ENCODE data around the gene MORC3. TPM values are rescaled to one million over a fixed set of nuclear protein-coding genes. Genes with fewer than 3 reads are reported as not detected.
"Not testable (repeated sequence)": the region's sequence is repeated elsewhere in the genome, so short reads cannot be mapped to it uniquely, and the experiment has no call there.

Gene MORC3
- total RNA-seq, 2 donors from 2014 or later: 32.6 to 41.8 TPM

DNA sequence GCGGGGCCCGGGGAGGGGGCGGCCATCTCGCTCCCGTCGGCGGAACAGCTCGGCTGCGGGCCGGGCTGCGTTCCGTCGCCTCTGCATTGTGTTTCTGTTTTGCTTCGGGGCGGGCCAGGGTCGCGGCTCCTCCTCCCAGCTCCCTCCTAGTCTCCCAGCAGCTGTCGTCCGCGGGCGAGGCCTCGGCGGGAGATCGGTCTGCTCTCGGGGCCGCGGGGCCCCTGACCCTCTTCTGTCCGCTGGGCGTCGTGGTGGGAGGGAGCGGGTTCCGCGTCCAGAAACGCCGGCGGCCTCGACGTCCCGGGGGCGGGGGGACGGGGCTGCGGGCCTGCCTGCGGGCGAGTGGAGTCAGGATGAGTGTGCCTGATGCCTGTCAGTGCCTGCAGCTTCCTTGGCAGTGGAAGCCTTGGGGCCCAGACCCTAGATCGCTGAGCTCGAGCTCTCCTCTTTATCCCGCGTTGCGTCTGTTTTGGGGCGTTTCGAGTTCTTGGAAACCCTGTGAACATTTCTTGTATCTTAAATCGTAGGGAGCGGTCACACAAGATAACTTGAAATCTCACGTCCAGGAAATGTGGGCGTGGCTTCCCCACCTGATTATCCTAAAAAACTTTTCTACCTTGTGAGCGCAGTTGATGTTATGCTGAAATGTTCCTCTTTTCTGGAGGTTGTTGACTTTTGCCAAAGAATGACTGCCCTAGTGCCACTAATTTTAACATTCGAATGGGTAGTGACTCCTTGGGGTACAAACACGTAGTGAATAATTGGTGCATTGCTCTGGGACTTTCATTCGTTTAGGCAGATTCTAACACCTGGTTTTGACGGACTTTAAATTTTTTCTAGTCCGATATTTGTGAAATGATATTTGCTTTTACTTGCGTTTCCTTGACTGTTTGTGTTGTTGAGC, 676 bp downstream of the MORC3 start:
- DNase-seq (ENCODE audit: low spot score in 2 of 2): peak; percentile 73 to 76
- peak; percentile 57 to 72 for ATAC-seq
- H3K9me3 Mint-ChIP-seq: peaks cover 0 to 8% of the 10 kb centered on the region in 2 donors
- peak overlapping the region; percentile 83 to 93 for H3K27ac Mint-ChIP-seq
- H3K36me3 Mint-ChIP-seq: peaks cover 21 to 53% of the 10 kb centered on the region in 2 donors

DNA sequence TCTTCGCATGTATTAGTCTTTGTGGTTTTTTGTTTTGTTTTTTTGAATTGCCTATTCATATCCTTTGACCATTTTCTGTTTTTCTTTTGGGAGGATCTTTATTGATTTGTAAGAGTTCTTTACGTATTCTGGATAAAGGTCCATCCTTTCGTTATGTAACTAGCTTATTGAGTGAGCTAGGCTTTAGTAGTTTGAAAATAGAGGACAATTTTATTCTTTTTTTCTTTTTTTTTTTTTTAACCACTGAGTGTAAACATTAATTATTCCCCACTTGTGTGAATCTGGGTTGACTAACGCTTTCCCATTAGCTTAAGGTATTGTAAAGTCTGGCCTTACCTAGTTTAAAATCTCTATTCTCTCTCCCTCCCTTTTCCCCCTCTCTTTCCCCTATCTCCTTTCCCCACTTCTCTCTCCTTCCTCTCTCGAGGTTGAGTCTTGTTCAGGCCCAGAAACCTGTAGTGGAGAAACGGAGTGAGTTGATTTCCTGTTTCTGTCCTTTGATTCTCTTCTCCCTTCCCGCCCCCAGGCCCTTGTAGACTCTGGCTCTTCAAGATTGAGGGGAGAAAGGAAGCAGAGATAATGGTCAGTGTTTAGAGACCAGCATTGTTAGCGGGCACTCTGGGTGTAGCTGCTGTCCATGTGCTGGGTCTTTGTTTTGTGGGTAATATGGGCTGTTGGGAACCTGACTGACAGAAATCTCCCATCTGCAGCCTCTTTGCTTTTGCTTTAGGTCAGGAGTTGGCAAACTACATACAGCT, 1.5 kb downstream of the MORC3 start:
- DNase-seq (ENCODE audit: low spot score in 2 of 2): peak in 1 of 2 donors; percentile 25
- Mint-ChIP-seq H3K36me3 (peaks cover 17 to 49% of the 10 kb centered on the region in 2 donors), H3K9me3 (peaks cover 0 to 5% of the 10 kb centered on the region in 2 donors), H3K27ac (peak overlapping the region; percentile 83 to 93)
- ATAC-seq: no peak

DNA sequence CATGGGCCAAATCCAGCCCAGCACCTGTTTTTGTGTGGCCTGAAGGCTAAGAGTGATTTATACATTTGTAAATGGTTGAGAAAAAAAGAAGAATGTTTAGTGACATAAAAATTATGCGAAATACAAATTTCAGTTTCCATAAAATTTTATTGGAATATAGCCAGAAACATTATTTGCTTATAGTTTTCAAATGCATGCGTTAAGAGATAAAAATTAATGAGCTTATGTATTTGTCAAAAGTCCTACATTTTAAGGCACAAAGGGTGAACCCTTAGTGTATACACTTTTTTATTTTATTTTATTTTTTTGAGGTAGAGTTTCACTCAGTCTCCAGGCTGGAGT, 2.1 kb downstream of the MORC3 start:
- Mint-ChIP-seq H3K36me3 (peaks cover 17 to 49% of the 10 kb centered on the region in 2 donors), H3K27ac (peak overlapping the region; percentile 83 to 93), H3K9me3 (peaks cover 0 to 5% of the 10 kb centered on the region in 2 donors)
- ATAC-seq (no peak), DNase-seq (ENCODE audit: low spot score in 2 of 2) (no peak)

DNA sequence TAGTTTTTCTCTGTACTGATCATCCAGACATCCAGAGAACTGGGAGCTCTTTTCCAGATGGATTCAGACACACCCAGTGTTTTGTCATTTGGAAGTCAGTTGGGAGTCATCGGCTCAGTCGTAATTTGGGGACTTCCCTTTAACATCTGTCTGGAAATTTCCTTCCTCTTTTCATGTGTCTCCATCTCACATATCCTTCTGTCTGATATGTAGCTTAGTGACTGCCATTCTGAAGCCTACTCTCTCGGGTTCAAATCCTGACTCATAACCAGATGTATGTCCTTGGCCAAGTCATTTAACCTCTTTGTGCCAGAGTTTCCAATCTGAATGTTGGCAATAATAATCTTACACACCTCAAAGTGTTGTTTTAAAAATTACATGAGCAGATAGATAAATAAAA, 3.0 kb downstream of the MORC3 start:
- Mint-ChIP-seq H3K9me3 (no peaks in the 10 kb centered on the region), H3K27ac (peak overlapping the region; percentile 63 to 85), H3K36me3 (peaks cover 17 to 44% of the 10 kb centered on the region in 2 donors)
- ATAC-seq (peak in 1 of 2 donors; percentile 2), DNase-seq (ENCODE audit: low spot score in 2 of 2) (no peak)

DNA sequence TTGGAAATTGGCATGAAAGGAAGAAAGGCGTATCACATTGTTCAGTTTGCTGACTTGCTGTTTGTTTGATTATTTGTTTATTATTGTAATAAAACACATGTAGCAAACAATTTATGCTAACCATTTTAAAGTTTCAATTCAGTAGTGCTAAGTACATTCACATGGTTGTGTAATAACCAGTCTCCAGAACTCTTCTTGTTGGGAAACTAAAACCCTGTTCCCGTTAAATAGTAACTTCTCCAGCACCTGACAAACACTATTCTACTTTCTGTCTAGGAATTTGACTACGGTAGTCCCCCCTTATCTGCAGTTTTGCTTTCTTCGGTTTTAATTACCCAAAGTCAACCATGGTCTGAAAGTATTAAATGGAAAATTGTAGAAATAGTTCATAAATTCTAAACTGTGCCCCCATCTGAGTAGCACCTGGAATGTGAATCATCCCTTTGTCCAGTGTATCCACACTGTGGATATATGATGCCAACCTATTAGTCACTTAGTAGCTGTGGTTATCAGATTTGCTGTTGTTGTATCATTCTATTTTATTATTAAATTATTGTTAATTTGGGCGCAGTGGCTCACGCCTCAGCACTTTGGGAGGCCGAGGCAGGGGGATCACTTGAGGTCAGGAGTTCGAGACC, 5.5 kb downstream of the MORC3 start:
- Mint-ChIP-seq H3K36me3 (peaks cover 13 to 38% of the 10 kb centered on the region in 2 donors), H3K27ac (peak overlapping the region in 1 of 2 donors; percentile 72), H3K9me3 (no peaks in the 10 kb centered on the region)
- DNase-seq (ENCODE audit: low spot score in 2 of 2) (no peak), ATAC-seq (no peak)

DNA sequence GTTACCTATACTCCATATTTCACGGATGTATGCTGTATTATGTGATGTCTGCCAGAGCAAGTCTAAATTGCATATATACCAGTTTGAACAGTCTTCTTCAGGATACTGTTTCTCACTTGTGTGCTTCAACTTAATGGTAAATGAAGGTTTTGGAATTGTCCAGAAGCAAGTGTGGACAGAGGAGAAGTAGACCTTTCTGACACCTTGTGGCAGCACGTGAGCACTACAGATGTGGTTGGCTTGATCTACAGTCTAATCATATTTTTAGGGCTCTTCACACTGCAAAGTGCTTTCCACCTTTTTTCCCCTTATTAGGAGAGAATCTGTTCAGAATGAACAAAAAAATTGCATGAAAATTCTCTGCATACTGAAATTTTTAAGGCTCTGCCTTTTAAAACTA, 10.9 kb downstream of the MORC3 start:
- ATAC-seq (peak; percentile 66 to 72), DNase-seq (ENCODE audit: low spot score in 2 of 2) (no peak)
- no peaks in the 10 kb centered on the region for H3K9me3 Mint-ChIP-seq
- H3K36me3 Mint-ChIP-seq: peaks cover 0 to 7% of the 10 kb centered on the region in 2 donors
- H3K27ac Mint-ChIP-seq: peak overlapping the region; percentile 3 to 9

DNA sequence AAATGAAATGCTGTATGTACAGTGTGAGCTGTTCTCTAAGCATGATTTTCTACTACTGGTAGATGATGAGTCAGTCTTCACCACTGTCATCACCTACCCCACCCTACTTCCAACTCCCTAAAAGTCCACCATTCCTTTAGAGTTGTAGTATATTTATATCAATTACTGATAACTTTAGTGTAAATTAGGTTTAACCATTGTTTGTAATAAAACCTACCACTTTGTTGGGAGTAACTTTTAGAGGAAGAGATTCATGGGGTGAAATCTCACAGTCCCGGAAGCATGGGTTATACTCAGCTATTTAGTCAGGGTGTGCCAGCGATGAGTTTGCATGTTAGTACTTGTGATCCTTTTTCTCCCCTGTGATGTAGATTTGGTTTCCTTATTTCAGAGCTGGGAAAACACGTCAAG, 17.1 kb downstream of the MORC3 start:
- peaks cover 0 to 7% of the 10 kb centered on the region in 2 donors for H3K36me3 Mint-ChIP-seq
- no peaks in the 10 kb centered on the region for H3K9me3 Mint-ChIP-seq
- no peak for DNase-seq (ENCODE audit: low spot score in 2 of 2)
- no peak for ATAC-seq
- H3K27ac Mint-ChIP-seq: no peak overlapping the region

DNA sequence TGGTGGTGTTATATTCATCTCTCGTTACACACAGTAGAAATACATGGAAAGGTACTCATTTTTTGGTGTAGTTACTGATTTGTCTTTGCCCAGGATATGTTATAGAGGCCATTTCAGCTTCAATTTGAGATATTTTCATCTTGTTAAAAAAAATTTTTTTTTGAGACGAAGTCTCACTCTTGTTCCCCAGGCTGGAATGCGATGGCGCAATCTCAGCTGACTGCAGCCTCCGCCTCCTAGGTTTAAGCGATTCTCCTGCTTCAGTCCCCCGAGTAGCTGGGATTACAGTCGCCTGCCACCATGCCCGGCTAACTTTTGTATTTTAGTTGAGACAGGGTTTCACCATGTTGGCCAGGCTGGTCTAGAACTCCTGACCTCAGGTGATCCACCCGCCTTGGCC, 19.0 kb downstream of the MORC3 start:
- H3K36me3 Mint-ChIP-seq: peaks cover 0 to 7% of the 10 kb centered on the region in 2 donors
- DNase-seq (ENCODE audit: low spot score in 2 of 2) (no peak), ATAC-seq (no peak)
- H3K27ac Mint-ChIP-seq: no peak overlapping the region
- no peaks in the 10 kb centered on the region for H3K9me3 Mint-ChIP-seq

DNA sequence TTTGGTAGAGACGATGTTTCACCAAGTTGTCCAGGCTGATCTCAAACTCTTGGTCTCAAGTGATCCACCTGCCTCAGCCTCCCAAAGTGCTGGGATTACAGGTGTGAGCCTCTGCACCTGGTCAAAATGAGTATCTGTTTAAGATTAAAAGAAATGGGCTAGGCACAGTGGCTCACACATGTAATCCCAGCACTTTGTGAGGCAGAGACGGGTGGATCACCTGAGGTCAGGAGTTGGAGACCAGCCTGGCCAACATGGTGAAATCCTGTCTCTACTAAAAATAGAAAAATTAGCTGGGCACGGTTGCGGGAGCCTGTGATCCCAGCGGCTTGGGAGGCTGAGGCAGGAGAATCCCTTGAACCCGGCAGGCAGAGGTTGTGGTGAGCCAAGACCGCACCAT, 22.6 kb downstream of the MORC3 start:
- H3K36me3 Mint-ChIP-seq; ATAC-seq; H3K9me3 Mint-ChIP-seq; DNase-seq (ENCODE audit: low spot score in 2 of 2); H3K27ac Mint-ChIP-seq: not testable (repeated sequence)

DNA sequence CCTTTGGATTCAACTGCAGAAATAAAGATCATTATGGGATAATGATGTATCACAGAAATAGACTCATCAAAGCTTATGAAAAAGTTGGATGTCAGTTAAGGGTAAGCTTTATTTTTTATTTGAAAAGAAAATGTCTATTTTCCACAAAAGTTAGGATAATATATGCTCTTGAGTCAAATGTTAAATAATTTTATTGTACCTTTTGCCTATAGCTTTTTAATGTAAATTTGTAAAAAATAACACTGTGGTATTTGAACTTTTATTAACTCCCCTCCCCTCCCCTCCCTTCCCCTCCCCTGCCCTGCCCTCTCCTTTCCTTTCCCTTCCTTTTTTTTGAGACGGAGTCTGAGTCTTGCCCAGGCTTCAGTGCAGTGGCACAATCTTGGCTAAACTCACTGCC, 24.9 kb downstream of the MORC3 start:
- Mint-ChIP-seq H3K36me3 (peaks cover 4 to 10% of the 10 kb centered on the region in 2 donors), H3K27ac (no peak overlapping the region), H3K9me3 (no peaks in the 10 kb centered on the region)
- ATAC-seq (no peak), DNase-seq (ENCODE audit: low spot score in 2 of 2) (no peak)

DNA sequence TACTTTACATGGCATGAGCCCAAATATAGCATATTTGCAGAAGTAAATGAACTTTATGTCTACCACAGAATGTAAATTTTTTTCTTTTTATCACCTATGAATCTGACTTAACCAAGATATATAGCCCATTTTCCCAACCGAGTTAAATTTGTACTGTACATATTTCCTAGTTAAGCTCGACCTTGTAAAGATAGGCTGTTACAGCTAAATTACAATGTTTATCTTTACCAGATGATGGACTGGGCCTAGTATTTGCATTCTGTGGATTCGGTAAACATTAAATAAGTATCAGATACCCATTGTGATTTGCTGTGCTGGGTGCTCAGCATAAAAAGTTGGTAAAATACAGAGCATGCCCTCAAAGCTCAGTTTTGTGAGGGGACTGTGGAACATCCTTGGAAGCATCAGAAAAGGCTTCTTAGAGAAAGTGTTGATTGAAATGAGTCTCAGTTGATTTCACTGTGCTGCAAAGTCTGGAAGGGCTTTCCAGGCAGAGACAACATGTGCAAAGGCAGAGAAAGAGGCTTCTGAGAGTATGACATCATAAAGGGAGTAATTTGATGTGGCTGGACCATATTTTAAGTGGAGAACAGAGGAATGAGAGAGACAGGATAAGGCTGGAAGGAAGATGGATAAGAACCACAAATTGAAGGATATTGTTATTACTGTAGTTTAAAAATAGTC, 27.4 kb downstream of the MORC3 start:
- DNase-seq (ENCODE audit: low spot score in 2 of 2) (no peak), ATAC-seq (no peak)
- H3K9me3 Mint-ChIP-seq: no peaks in the 10 kb centered on the region
- H3K36me3 Mint-ChIP-seq: peaks cover 4 to 17% of the 10 kb centered on the region in 2 donors
- peak overlapping the region in 1 of 2 donors; percentile 15 for H3K27ac Mint-ChIP-seq

DNA sequence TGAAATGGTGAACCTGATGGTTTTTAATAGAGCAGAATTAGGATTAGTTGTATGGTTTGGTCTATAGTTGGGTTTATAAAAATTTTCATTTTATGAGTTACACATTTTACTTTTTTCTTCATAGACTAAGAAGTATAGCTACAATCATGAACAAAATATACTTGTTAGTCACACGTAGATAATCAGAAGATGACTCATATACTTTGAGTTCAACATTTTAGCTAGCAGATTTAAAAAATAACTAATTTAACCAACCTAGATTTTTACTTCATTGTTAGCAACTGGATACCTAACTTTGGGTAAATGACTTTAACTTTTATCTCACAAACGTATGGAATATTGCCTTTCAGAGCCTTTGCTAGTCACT, 27.9 kb downstream of the MORC3 start:
- Mint-ChIP-seq H3K9me3 (no peaks in the 10 kb centered on the region), H3K36me3 (peaks cover 4 to 17% of the 10 kb centered on the region in 2 donors), H3K27ac (no peak overlapping the region)
- DNase-seq (ENCODE audit: low spot score in 2 of 2) (no peak), ATAC-seq (no peak)

DNA sequence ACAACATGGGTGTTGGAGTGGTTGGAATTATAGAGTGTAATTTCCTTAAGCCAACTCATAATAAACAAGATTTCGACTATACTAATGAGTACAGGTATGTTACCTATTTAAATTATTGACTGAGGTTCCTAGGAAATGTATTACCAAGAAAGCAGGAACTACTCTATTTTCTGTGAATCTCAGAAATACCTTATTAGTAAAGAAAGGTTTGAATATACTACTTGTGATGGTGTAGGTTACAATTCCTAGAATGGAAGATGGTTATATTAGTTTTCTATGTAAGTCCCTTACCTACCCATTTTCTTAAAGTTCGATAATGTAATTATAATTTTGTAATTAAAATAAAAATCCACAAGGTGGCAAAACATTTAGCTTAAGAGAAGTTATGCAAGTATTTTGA, 29.3 kb downstream of the MORC3 start:
- Mint-ChIP-seq H3K9me3 (no peaks in the 10 kb centered on the region), H3K36me3 (peaks cover 4 to 17% of the 10 kb centered on the region in 2 donors), H3K27ac (no peak overlapping the region)
- DNase-seq (ENCODE audit: low spot score in 2 of 2) (no peak), ATAC-seq (no peak)

DNA sequence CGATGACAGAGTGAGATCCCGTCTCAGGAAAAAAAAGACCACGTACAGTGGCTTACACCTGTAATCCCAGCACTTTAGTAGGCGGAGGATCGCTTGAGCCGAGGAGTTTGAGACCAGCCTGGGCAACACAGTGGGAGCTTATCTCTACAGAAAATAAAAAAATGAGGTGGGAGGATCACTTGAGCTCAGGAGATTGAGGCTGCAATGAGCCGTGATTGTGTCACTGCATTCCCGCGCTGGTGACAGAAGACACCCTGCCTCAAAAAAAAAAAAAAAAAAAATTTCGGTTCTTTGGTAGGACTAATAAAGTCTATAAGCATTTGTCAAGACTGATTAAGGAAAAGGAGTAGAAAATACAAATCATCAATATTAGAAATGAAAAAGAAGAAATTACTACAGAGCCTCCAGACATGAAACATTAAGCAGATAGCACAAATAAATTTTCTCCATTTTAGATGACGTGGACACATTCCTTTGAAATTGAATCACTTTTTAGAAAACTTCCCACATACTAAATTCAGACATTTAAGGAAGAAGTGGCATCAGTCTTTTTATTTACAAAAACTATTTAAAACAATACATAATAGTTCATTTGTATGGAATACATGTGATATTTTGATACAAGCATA, 30.4 kb downstream of the MORC3 start:
- Mint-ChIP-seq H3K27ac (no peak overlapping the region), H3K9me3 (no peaks in the 10 kb centered on the region), H3K36me3 (peaks cover 4 to 11% of the 10 kb centered on the region in 2 donors)
- no peak for DNase-seq (ENCODE audit: low spot score in 2 of 2)
- ATAC-seq: no peak

DNA sequence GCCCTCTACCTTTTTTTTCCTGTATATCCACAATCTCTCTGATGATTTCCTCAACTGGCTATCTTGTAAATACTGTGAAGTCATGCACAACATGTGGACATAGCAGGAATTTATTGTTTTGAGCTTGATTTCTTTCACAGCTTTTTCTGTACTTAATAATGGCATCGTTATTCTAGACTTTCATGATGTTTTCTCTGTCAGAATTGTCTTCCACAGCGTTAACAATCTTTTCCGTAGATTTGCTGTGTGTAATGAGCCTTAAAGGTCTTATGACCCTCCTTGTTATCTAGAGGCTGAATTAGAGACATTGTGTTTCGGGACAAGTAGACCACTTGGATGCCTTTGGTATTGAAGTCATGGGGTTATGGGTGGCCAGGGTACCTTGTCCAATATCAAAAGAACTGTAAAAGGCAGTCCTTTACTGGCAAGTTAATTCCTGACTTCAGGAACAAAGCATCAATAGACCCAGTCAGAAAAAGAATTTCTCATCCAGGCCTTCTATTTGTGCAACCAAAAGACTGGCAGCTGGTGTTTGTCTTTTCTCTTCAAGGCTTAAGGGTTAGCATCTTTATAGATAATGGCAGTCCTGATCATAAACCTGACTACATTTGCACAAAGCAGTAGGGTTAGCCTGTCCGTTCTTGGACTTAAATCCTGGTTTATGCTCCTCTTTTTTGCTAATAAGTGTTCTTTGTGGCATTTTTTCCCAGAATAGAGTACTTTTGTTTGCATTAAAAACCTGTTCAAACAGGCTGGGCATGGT, 35.1 kb downstream of the MORC3 start:
- H3K27ac Mint-ChIP-seq: peak overlapping the region; percentile 5 to 17
- H3K9me3 Mint-ChIP-seq: no peaks in the 10 kb centered on the region
- ATAC-seq (no peak), DNase-seq (ENCODE audit: low spot score in 2 of 2) (no peak)
- H3K36me3 Mint-ChIP-seq: peaks cover 7 to 13% of the 10 kb centered on the region in 2 donors
